Upper lobe of left lung (tissue), 6 donors: ENCODE results near the gene CARMIL3. TPM values are rescaled to one million over a fixed set of nuclear protein-coding genes. Genes with fewer than 3 reads are reported as not detected.

ENCODE experiments used
- ATAC-seq, 2 donors: fragments of 200-7000 bp; cut with Tn5 transposase; one replicate each; pipeline ENCODE4 v1.9.1; 2022; ENCODE audit warnings: mild to moderate bottlenecking in 2 of 2, moderate library complexity in 2 of 2; ENCODE audit not compliant: low FRiP score in 2 of 2
- DNase-seq, 2 donors: peaks; one replicate each; pipeline ENCODE4 v3.0.0-alpha.2; 2019 to 2020
- H3K27ac ChIP-seq, 4 donors: fragments of 200-600 bp; sonication (generic); one replicate each; pipeline ENCODE4 v1.5.1; 2016 to 2019
- H3K27me3 ChIP-seq, 4 donors: fragments of 200-600 bp; sonication (generic); one replicate each; pipeline ENCODE4 v1.5.1; 2017 to 2019
- H3K36me3 ChIP-seq, 4 donors: fragments of 200-600 bp; sonication (generic); one replicate each; pipeline ENCODE4 v1.5.1; 2016 to 2019
- H3K4me1 ChIP-seq, 4 donors: fragments of 200-600 bp; sonication (generic); one replicate each; pipeline ENCODE4 v1.5.1; 2018 to 2019
- H3K4me3 ChIP-seq, 4 donors: fragments of 200-600 bp; sonication (generic); one replicate each; pipeline ENCODE4 v1.5.1; 2017 to 2019; ENCODE audit warnings: mild to moderate bottlenecking in 2 of 4, moderate library complexity in 1 of 4
- H3K9me3 ChIP-seq, 4 donors: fragments of 200-600 bp; sonication (generic); one replicate each; pipeline ENCODE4 v1.5.1; 2018 to 2019
- CTCF ChIP-seq, 6 experiments: fragments of 450-650 bp in 4 of 6; fragments of 200-600 bp in 2 of 6; sonication (generic) in 2 of 6; IDR thresholded peaks; one replicate each; pipeline ENCODE4 v1.5.1; 2016 to 2019; ENCODE audit warnings: antibody characterized with exemption in 6 of 6
- EP300 ChIP-seq, 4 donors: sonication (generic); formaldehyde crosslinking; IDR thresholded peaks; one replicate each; pipeline ENCODE4 v1.5.1; 2017; ENCODE audit warnings: antibody characterized with exemption in 4 of 4, control low read depth in 2 of 4
- POLR2A ChIP-seq, 4 donors: fragments of 450-650 bp; IDR thresholded peaks; one replicate each; pipeline ENCODE4 v1.5.1; 2016 to 2017; ENCODE audit warnings: antibody characterized with exemption in 4 of 4, mild to moderate bottlenecking in 2 of 4
- POLR2AphosphoS5 ChIP-seq, 2 donors: sonication (generic); formaldehyde crosslinking; IDR thresholded peaks; one replicate each; pipeline ENCODE4 v1.5.1; 2017; ENCODE audit warnings: antibody characterized with exemption in 2 of 2
- WGBS, 2 donors: methylation state at CpG; one replicate each; pipeline ENCODE4 v1.1.5; 2017 to 2018; 5-methylcytosine and 5-hydroxymethylcytosine counted together
- total RNA-seq, 6 donors: library from RNA; depleted of rRNA in 4 of 6; stranded (reverse); fragments of >200 nt in 4 of 6; gene quantifications; one replicate each; pipeline versions ENCODE4 v1.1.0 to v1.2.1, GENCODE V29; 2016 to 2021
- donor health status: DM: no; HTN: no; CAD: no; lungs with moderate emphysema.
- donor health status: DM: no; HTN: yes; CAD: no; lungs with severe emphysema.

The CARMIL3 gene
- total RNA-seq, 6 donors from 2014 or later: 0.39 to 15.7 (median 1.2) TPM

DNA sequence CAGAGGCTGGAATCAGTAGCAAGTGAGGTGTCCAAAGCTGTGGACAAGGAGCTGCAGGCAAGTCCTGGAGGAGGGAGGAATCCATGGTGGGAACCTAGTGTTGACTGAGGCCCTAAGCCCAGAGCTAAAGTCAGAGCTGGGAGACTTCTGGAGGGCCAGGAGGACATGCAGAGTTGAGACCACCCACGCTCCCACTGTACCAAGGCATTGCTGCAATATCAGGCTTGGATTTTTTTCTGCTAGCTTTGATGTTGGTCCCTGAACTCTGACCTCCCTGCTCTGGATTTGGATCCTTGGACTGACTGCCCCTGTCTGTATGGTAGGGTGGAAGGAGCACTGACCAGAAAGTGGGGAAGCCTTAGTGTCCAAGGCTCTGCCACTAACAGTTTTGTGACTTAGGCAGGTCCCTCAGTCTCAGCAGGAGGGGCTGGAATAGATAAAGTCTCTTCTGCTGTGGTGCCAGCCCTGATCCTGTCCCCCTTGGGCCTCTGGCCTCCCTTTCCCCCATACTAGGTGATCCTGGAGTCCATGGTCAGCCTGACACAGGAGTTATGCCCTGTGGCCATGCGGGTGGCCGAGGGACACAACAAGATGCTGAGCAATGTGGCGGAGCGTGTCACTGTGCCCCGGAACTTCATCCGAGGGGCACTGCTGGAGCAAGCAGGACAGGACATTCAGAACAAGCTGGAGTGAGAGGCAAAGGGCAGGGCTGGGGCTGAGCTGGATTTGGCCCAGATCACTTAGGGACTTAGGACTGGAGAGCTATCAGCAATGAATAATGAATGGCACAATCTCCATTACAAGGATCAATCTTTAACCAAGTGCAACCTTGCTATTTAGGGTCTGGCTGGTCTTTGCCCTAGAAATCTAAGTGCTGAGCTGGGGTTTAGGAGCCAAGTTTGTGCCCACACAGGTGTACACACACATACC is 9.4 kb downstream of the CARMIL3 start:
- ATAC-seq: no peak
- TF ChIP-seq POLR2A (IDR thresholded peaks at IDR 0.05): no peak
- TF ChIP-seq POLR2AphosphoS5 (IDR thresholded peaks at IDR 0.05): no peak
- no peak for TF ChIP-seq EP300 (IDR thresholded peaks at IDR 0.05)
- no peak for TF ChIP-seq CTCF (IDR thresholded peaks at IDR 0.05)
- H3K27me3 ChIP-seq: no peaks in the 10 kb centered on the region
- no peaks in the 10 kb centered on the region for H3K36me3 ChIP-seq
- no peak overlapping the region for H3K4me3 ChIP-seq
- H3K9me3 ChIP-seq: no peaks in the 10 kb centered on the region
- H3K27ac ChIP-seq: no peak overlapping the region
- no peak for DNase-seq
- 92 to 97% methylated on average over 7 of the region's 7 CpGs for WGBS, 2 donors
- peaks cover 0 to 3% (median 0%) of the 10 kb centered on the region in 4 donors for H3K4me1 ChIP-seq

DNA sequence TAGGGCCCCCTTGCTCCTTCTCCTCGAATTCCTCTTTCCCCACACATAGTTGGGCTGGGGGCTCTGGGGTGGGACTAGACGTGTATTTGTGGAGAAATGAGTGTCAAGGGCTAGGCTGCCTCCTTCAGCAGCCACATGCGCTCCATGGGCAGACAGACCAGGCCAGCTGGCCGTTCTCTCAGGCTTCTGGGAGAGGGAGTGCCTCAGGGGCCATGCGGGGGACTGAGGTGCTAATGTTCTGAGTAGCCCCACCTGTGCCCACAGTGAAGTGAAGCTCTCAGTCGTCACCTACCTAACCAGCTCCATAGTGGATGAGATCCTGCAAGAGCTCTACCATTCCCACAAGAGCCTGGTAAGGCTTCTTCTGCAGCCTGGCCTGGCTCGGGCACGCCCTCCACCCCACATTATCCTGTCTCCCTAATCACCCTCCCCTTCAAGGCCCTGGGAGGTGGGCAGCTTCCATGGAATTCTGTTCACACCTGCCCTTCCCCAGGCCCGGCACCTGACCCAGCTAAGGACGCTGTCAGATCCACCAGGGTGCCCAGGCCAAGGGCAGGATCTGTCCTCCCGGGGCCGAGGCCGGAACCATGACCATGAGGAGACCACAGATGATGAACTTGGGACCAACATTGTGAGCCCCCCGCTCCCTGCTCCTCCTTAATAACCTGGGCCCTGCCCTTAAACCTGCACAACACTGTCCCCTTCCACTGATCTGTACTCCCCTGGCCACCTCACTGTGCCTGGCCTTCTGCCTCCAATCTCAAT is 10.6 kb downstream of the CARMIL3 start:
- Histone ChIP-seq H3K4me3 (no peak overlapping the region), H3K9me3 (no peaks in the 10 kb centered on the region), H3K27ac (no peak overlapping the region), H3K36me3 (no peaks in the 10 kb centered on the region), H3K4me1 (peaks cover 0 to 3% (median 0%) of the 10 kb centered on the region in 4 donors), H3K27me3 (no peaks in the 10 kb centered on the region)
- ATAC-seq (no peak), DNase-seq (no peak)
- TF ChIP-seq EP300 (IDR thresholded peaks at IDR 0.05) (no peak), CTCF (IDR thresholded peaks at IDR 0.05) (no peak), POLR2AphosphoS5 (IDR thresholded peaks at IDR 0.05) (no peak), POLR2A (IDR thresholded peaks at IDR 0.05) (no peak)
- 91 to 93% methylated on average over 12 to 13 of the region's 14 CpGs for WGBS, 2 donors

DNA sequence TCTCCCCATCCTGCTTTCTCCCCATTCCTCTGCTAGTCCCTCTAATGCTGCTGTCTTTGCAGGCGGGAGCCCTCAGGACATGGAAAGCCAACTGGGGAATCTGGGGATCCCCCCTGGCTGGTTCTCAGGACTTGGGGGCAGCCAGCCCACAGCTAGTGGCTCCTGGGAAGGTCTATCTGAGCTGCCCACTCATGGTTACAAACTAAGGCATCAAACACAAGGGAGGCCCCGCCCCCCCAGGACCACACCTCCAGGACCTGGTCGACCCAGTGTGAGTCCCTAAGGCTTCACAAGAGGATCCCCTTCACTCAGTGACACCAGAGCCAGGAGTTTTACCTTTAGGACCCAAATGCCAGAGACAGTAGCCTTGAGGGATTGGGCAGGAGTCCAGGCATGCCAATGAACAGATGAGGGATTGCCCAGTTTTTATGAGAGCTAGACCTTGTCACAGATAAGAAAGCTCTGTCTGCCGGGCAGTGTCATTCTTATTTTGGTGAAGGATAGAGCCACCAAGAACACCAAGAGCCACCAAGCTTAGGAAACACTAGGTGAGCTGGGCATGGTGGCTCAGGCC is 11.5 kb downstream of the CARMIL3 start:
- 79 to 100% methylated on average over 2 to 4 of the region's 4 CpGs for WGBS, 2 donors
- H3K9me3 ChIP-seq: no peaks in the 10 kb centered on the region
- no peaks in the 10 kb centered on the region for H3K36me3 ChIP-seq
- H3K4me3 ChIP-seq: no peak overlapping the region
- H3K27me3 ChIP-seq: no peaks in the 10 kb centered on the region
- no peak for DNase-seq
- TF ChIP-seq POLR2AphosphoS5 (IDR thresholded peaks at IDR 0.05) (no peak), CTCF (IDR thresholded peaks at IDR 0.05) (no peak), POLR2A (IDR thresholded peaks at IDR 0.05) (no peak), EP300 (IDR thresholded peaks at IDR 0.05) (no peak)
- no peak overlapping the region for H3K27ac ChIP-seq
- no peak for ATAC-seq
- H3K4me1 ChIP-seq: peaks cover 0 to 3% (median 0%) of the 10 kb centered on the region in 4 donors

- H3K36me3 ChIP-seq: no peaks in the 10 kb centered on the region
- TF ChIP-seq CTCF (IDR thresholded peaks at IDR 0.05) (no peak), POLR2A (IDR thresholded peaks at IDR 0.05) (no peak), EP300 (IDR thresholded peaks at IDR 0.05) (no peak), POLR2AphosphoS5 (IDR thresholded peaks at IDR 0.05) (no peak)
- H3K4me1 ChIP-seq: no peaks in the 10 kb centered on the region
- no peaks in the 10 kb centered on the region for H3K27me3 ChIP-seq
- no peaks in the 10 kb centered on the region for H3K9me3 ChIP-seq
- H3K27ac ChIP-seq: no peak overlapping the region
- 83 to 85% methylated on average over 7 of the region's 7 CpGs for WGBS, 2 donors
- no peak overlapping the region for H3K4me3 ChIP-seq
- DNase-seq: no peak
- ATAC-seq: no peak
Observed at GRCh38 chr14:24064091-24064795, 12.4 kb downstream of the CARMIL3 start.
